ENCODE data around the gene NFATC2IP. TPM values are rescaled to one million over a fixed set of nuclear protein-coding genes. Genes with fewer than 3 reads are reported as not detected.
A peak's percentile ranks its signal among the peaks of the same experiment; 100 is the strongest.
"Not testable (repeated sequence)": the region's sequence is repeated elsewhere in the genome, so short reads cannot be mapped to it uniquely, and the experiment has no call there.

Gene NFATC2IP
- total RNA-seq, 2 donors from 2014 or later: 81.1 to 97.6 TPM

- DNase-seq: no peak
- no peak overlapping the region for H3K27ac Mint-ChIP-seq
- no peak overlapping the region for H3K4me3 Mint-ChIP-seq
- H3K4me1 Mint-ChIP-seq (ENCODE audit: low read depth): no peaks in the 10 kb centered on the region
- no peaks in the 10 kb centered on the region for H3K9me3 Mint-ChIP-seq
- no peak for ATAC-seq (replicated peaks in 1 of 2)
- H3K27me3 Mint-ChIP-seq (ENCODE audit: low read depth): no peaks in the 10 kb centered on the region
- peaks cover 8 to 12% of the 10 kb centered on the region in 2 donors for H3K36me3 Mint-ChIP-seq (ENCODE audit: insufficient read depth in 2 of 2)
Observed at GRCh38 chr16:28917095-28917494, 33.6 kb upstream of the NFATC2IP start.

GRCh38 chr16:28918698-28919097 lies 32.0 kb upstream of the NFATC2IP start:
- Mint-ChIP-seq H3K4me3 (no peak overlapping the region), H3K36me3 (ENCODE audit: insufficient read depth in 2 of 2) (peaks cover 5 to 10% of the 10 kb centered on the region in 2 donors), H3K27me3 (ENCODE audit: low read depth) (no peaks in the 10 kb centered on the region), H3K27ac (no peak overlapping the region), H3K9me3 (no peaks in the 10 kb centered on the region), H3K4me1 (ENCODE audit: low read depth) (peaks cover 2% of the 10 kb centered on the region)
- DNase-seq: no peak
- no peak for ATAC-seq (replicated peaks in 1 of 2)

- no peaks in the 10 kb centered on the region for H3K27me3 Mint-ChIP-seq (ENCODE audit: low read depth)
- no peaks in the 10 kb centered on the region for H3K9me3 Mint-ChIP-seq
- peak overlapping the region; percentile 33 to 45 for H3K4me3 Mint-ChIP-seq
- DNase-seq (no peak), ATAC-seq (replicated peaks in 1 of 2) (no peak)
- H3K36me3 Mint-ChIP-seq (ENCODE audit: insufficient read depth in 2 of 2): peaks cover 0 to 9% of the 10 kb centered on the region in 2 donors
- H3K27ac Mint-ChIP-seq: peak overlapping the region; percentile 9
- H3K4me1 Mint-ChIP-seq (ENCODE audit: low read depth): peaks cover 20% of the 10 kb centered on the region
Observed at GRCh38 chr16:28923231-28923587, 27.5 kb upstream of the NFATC2IP start.

GRCh38 chr16:28923652-28924398 lies 26.9 kb upstream of the NFATC2IP start:
- Mint-ChIP-seq H3K27ac (peak overlapping the region; percentile 9), H3K4me3 (peak overlapping the region; percentile 94 to 98)

GRCh38 chr16:28924399-28924761 lies 26.4 kb upstream of the NFATC2IP start:
- Mint-ChIP-seq H3K36me3 (ENCODE audit: insufficient read depth in 2 of 2) (peaks cover 0 to 7% of the 10 kb centered on the region in 2 donors), H3K27me3 (ENCODE audit: low read depth) (no peaks in the 10 kb centered on the region), H3K9me3 (no peaks in the 10 kb centered on the region), H3K4me1 (ENCODE audit: low read depth) (peaks cover 20% of the 10 kb centered on the region), H3K4me3 (peak overlapping the region; percentile 94 to 98), H3K27ac (peak overlapping the region; percentile 43)
- DNase-seq (no peak), ATAC-seq (replicated peaks in 1 of 2) (no peak)

More at GRCh38 chr16:28923652-28924398, 26.9 kb upstream of the NFATC2IP start:
- H3K27me3 Mint-ChIP-seq (ENCODE audit: low read depth): no peaks in the 10 kb centered on the region
- H3K4me1 Mint-ChIP-seq (ENCODE audit: low read depth): peaks cover 20% of the 10 kb centered on the region
- H3K36me3 Mint-ChIP-seq (ENCODE audit: insufficient read depth in 2 of 2): peaks cover 0 to 9% of the 10 kb centered on the region in 2 donors
- DNase-seq: no peak
- H3K9me3 Mint-ChIP-seq: no peaks in the 10 kb centered on the region
- no peak for ATAC-seq (replicated peaks in 1 of 2)

- Mint-ChIP-seq H3K4me3 (peak within 1 kb of the TSS; percentile 94 to 98), H3K36me3 (ENCODE audit: insufficient read depth in 2 of 2) (peaks cover 0 to 7% of the 10 kb centered on the region in 2 donors), H3K4me1 (ENCODE audit: low read depth) (peaks cover 20% of the 10 kb centered on the region), H3K27me3 (ENCODE audit: low read depth) (no peaks in the 10 kb centered on the region), H3K27ac (peak within 1 kb of the TSS; percentile 99), H3K9me3 (no peaks in the 10 kb centered on the region)
- peak; percentile 87 to 88 for ATAC-seq (replicated peaks in 1 of 2)
- DNase-seq: peak; percentile 97 to 99
Observed at GRCh38 chr16:28924762-28925385, 25.9 kb upstream of the NFATC2IP start, which contains the start of gene RABEP2. TSS of gene RABEP2 (minus strand) at chr16:28925238. CDS start at chr16:28925163, 75 bp downstream.

- Mint-ChIP-seq H3K27ac (peak overlapping the region; percentile 99), H3K4me1 (ENCODE audit: low read depth) (peaks cover 24% of the 10 kb centered on the region), H3K4me3 (peak overlapping the region; percentile 94 to 98), H3K36me3 (ENCODE audit: insufficient read depth in 2 of 2) (peaks cover 0 to 7% of the 10 kb centered on the region in 2 donors), H3K27me3 (ENCODE audit: low read depth) (no peaks in the 10 kb centered on the region), H3K9me3 (no peaks in the 10 kb centered on the region)
- DNase-seq (peak; percentile 89 to 93), ATAC-seq (replicated peaks in 1 of 2) (peak; percentile 80 to 82)
Observed at GRCh38 chr16:28925386-28926228, 25.1 kb upstream of the NFATC2IP start.

GRCh38 chr16:28926284-28926683 lies 24.5 kb upstream of the NFATC2IP start:
- Mint-ChIP-seq H3K4me1 (ENCODE audit: low read depth) (peaks cover 29% of the 10 kb centered on the region), H3K27ac (peak overlapping the region; percentile 99), H3K4me3 (peak overlapping the region; percentile 94 to 98)
- H3K9me3 Mint-ChIP-seq; H3K36me3 Mint-ChIP-seq (ENCODE audit: insufficient read depth in 2 of 2); ATAC-seq (replicated peaks in 1 of 2); DNase-seq; H3K27me3 Mint-ChIP-seq (ENCODE audit: low read depth): not testable (repeated sequence)

- Mint-ChIP-seq H3K4me3 (no peak overlapping the region), H3K9me3 (no peaks in the 10 kb centered on the region)
Observed at GRCh38 chr16:28927815-28928214, 22.9 kb upstream of the NFATC2IP start.

GRCh38 chr16:28930203-28930602 lies 20.5 kb upstream of the NFATC2IP start:
- no peaks in the 10 kb centered on the region for H3K27me3 Mint-ChIP-seq (ENCODE audit: low read depth)
- H3K27ac Mint-ChIP-seq: peak overlapping the region; percentile 83
- ATAC-seq (replicated peaks in 1 of 2) (no peak), DNase-seq (no peak)
- peaks cover 17% of the 10 kb centered on the region for H3K4me1 Mint-ChIP-seq (ENCODE audit: low read depth)
- H3K4me3 Mint-ChIP-seq: no peak overlapping the region
- H3K36me3 Mint-ChIP-seq (ENCODE audit: insufficient read depth in 2 of 2): peaks cover 0 to 4% of the 10 kb centered on the region in 2 donors
- no peaks in the 10 kb centered on the region for H3K9me3 Mint-ChIP-seq

More at GRCh38 chr16:28927815-28928214, 22.9 kb upstream of the NFATC2IP start:
- no peaks in the 10 kb centered on the region for H3K27me3 Mint-ChIP-seq (ENCODE audit: low read depth)
- ATAC-seq (replicated peaks in 1 of 2) (no peak), DNase-seq (no peak)
- H3K4me1 Mint-ChIP-seq (ENCODE audit: low read depth): peaks cover 29% of the 10 kb centered on the region
- no peak overlapping the region for H3K27ac Mint-ChIP-seq
- peaks cover 0 to 4% of the 10 kb centered on the region in 2 donors for H3K36me3 Mint-ChIP-seq (ENCODE audit: insufficient read depth in 2 of 2)

GRCh38 chr16:28930652-28931051 lies 20.1 kb upstream of the NFATC2IP start:
- ATAC-seq (replicated peaks in 1 of 2): peak; percentile 47 to 67

GRCh38 chr16:28931801-28932225 lies 18.9 kb upstream of the NFATC2IP start, which contains the start of gene CD19:
TSS of gene CD19 (plus strand) at chr16:28931971. CDS start at chr16:28932001, 30 bp downstream.
- ATAC-seq (replicated peaks in 1 of 2): no peak
- peak within 1 kb of the TSS; percentile 9 to 23 for H3K4me3 Mint-ChIP-seq
- H3K27ac Mint-ChIP-seq: peak within 1 kb of the TSS; percentile 83

More at GRCh38 chr16:28930652-28931051, 20.1 kb upstream of the NFATC2IP start:
- Mint-ChIP-seq H3K27ac (peak overlapping the region; percentile 83), H3K9me3 (no peaks in the 10 kb centered on the region), H3K4me1 (ENCODE audit: low read depth) (peaks cover 20% of the 10 kb centered on the region), H3K27me3 (ENCODE audit: low read depth) (no peaks in the 10 kb centered on the region), H3K36me3 (ENCODE audit: insufficient read depth in 2 of 2) (peaks cover 0 to 4% of the 10 kb centered on the region in 2 donors), H3K4me3 (peak overlapping the region; percentile 9 to 23)
- DNase-seq: no peak

More at GRCh38 chr16:28931801-28932225, 18.9 kb upstream of the NFATC2IP start, which contains the start of gene CD19:
- Mint-ChIP-seq H3K27me3 (ENCODE audit: low read depth) (no peaks in the 10 kb centered on the region), H3K4me1 (ENCODE audit: low read depth) (peaks cover 25% of the 10 kb centered on the region), H3K9me3 (no peaks in the 10 kb centered on the region), H3K36me3 (ENCODE audit: insufficient read depth in 2 of 2) (peaks cover 0 to 2% of the 10 kb centered on the region in 2 donors)
- no peak for DNase-seq
